Placental pericyte (primary cell): ENCODE data around the gene ENC1. TPM values are rescaled to one million over a fixed set of nuclear protein-coding genes. Genes with fewer than 3 reads are reported as not detected.

Experiments used
- total RNA-seq: library from RNA; depleted of rRNA; stranded (reverse); fragments of >200 nt; gene quantifications from 2 replicates; pipeline ENCODE4 v1.2.3, GENCODE V29; 2012

The ENC1 gene
- 37.2 and 219 TPM in 2 replicates for total RNA-seq

DNA sequence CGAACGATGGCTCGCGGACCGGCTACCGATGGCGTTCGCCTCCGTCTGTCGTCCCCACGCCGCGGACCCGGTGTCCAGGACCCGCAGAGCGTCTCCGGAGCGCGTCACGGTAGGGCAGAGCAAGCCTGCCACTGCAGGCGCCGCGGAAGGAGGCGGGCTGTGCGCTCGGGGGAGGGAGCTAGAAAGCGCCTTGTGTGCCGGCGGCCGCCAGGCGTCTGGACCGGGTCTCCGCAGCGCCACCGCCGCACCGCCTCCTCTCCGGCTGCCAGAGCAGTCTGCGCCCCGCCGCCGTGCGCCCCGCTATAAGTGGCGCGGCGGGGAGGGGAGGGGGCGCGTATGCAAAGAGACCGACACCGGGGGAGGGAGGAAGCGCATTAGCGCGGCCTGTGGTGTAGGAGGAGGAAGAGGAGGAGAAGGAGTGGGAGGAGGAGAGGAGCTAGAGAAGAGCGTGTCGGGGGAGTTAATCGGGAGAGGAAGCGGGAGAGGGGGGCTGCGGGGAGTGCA, at the start of gene ENC1:
Gene ENC1, minus strand, starts transcription at position 279 of the 504 bp plus-strand sequence. CDS start 4,243 bp downstream, outside the sequence.

DNA sequence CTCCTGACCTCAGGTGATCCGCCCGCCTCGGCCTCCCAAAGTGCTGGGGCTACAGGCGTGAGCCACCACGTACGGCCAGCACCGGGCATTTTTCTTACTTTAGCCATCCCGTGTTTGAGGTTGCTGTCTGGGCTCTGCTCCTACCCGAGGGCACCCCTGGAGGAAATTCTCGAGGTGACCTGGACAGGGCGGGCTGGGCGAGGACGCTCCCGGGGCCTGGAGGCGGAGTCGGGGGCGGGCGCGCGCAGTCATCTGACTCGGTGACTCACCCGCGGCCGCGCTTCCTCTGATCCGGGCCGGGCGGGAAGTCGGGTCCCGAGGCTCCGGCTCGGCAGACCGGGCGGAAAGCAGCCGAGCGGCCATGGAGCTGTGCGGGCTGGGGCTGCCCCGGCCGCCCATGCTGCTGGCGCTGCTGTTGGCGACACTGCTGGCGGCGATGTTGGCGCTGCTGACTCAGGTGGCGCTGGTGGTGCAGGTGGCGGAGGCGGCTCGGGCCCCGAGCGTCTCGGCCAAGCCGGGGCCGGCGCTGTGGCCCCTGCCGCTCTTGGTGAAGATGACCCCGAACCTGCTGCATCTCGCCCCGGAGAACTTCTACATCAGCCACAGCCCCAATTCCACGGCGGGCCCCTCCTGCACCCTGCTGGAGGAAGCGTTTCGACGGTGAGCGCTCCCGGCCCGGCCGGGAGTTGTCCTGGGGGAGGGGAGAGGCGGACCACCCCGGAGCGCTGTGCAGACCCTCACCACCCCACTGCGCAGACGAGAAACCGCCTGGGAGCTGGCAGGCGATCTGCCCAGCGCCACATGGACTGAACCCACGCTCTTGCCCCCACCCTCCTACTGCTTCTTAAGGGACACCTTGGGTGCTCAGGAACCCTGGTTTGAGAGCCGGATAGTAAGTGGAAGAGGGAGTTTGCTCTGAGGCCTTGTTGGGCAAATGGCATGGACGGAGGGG, 44.6 kb upstream of the ENC1 start, which contains the start of gene HEXB:
Gene HEXB, plus strand, starts transcription at position 334 of the 952 bp plus-strand sequence. Its CDS starts 28 bp downstream, at position 362.

Other genes starting within 250 kb of the ENC1 start
- gene HEXB, start 44.5 kb upstream of the ENC1 start, total RNA-seq, result 141 and 166 TPM in 2 replicates
- 42.0 and 49.8 TPM in 2 replicates for gene GFM2, start 126.4 kb upstream of the ENC1 start, total RNA-seq
- gene NSA2, start 126.5 kb upstream of the ENC1 start, total RNA-seq, result 44.2 and 145 TPM in 2 replicates
- under 0.01 and 0.57 TPM in 2 replicates for gene FAM169A, start 225.7 kb upstream of the ENC1 start, total RNA-seq